CD4-positive, alpha-beta T cell treated with Interleukin-4 for 1 hour (primary cell): Measurements from ENCODE around the gene PRR14.
"Not testable (repeated sequence)": the region's sequence is repeated elsewhere in the genome, so short reads cannot be mapped to it uniquely, and the experiment has no call there.

ENCODE experiments used
- DNase-seq, 2 donors: peaks; one replicate each; pipeline ENCODE4 v3.0.0-alpha.2; 2020 to 2022

PRR14 gene

DNA sequence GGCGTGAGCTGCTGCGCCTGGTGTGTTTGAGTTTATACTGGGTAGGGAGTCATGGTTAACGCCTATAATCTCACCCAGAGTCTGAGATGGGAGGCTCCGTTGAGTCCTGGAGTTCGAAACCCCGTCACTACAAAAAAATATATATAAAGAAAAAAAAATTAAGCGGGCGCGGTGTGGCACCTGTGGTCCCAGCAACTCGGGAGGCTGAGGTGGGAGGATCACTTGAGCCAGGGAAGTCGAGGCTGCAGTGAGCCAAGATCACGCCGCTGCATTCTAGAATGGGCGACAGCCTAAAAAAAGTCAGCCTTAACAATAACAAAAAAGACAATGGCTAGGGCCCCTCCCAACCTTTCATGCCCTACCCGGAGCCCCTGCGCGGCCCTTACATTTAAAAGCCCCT, 17.2 kb upstream of the PRR14 start:
- DNase-seq, result no peak

GRCh38 chr16:30636599-30636998, 14.2 kb upstream of the PRR14 start:
- DNase-seq, result no peak

- not testable (repeated sequence) for DNase-seq
Observed at GRCh38 chr16:30637139-30637538, 13.6 kb upstream of the PRR14 start.

DNA sequence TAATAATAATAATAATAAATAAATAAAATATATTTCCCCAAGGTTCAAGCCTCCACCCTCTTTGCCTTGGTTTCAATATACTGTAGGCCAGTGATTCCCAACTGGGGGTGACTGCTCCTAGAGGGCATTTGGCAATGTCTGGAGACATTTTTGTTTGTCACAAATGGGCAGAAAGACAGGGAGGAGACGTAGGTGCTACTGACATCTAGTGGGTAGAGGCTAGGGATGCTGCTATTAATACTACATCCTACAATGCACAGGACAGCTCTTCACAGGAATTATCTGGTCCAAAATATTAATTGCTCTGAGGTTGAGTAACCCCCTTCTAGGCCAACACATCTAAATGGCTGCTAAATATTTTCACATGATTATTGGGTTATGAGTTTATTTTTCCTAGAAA, 12.8 kb upstream of the PRR14 start:
- peak; percentile 39 to 62 for DNase-seq

GRCh38 chr16:30641378-30641982, 9.3 kb upstream of the PRR14 start:
- DNase-seq, result no peak

DNA sequence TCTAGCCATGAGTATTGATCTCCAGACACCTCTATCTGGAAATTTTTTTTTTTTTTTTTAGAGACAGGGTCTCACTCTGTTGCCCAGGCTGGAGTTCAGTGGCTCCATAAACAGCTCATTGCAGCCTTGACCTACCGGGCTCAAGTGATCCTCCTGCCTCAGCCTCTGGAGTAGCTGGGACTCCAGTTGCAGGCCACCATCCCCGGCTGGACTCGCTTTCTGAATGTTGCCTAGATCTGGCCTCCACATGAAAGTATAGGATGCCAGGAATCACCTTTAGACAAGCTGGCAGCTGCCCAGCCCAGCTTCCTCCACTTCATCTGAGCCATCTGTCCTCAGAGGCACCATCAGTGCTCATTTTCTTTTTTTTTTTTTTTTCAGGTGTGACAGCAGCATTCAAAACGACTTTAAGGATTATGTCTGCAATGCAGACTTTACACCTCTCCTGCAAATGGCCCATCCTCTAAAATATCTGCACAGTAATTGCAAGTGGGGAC, 6.4 kb upstream of the PRR14 start:
- no peak for DNase-seq

DNA sequence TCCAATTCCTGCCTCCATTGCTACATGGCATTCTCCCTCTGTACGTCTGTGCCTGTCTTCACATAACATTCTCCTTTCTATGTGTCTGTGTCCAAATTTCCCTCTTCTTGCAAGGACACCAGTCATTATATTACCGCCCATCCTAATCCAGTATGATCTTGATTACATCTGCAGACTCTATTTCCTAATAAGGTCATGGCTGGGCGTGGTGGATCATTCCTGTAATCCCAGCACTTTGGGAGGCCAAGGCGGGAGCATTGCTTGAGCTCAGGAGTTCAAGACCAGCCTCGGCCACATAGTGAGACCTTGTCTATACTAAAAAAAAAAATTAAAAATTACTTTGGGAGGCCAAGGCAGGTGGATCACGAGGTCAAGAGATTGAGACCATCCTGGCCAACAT, 5.0 kb upstream of the PRR14 start:
- no peak for DNase-seq

DNA sequence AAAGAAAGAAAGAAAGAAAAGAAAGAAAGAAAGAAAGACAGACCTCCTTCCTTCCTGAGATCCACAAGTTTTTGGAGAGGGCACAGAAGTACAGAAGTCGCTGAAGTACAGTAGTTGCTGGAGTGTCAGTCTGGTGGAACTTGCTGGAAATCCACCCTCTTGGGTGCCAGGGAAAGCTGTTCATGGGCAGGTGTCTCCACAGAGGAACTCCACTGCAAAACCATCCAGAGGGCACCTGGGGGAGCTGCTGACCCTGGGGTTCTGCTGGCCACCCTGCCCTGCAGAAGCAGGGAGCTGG, 3.5 kb upstream of the PRR14 start:
- no peak for DNase-seq

DNA sequence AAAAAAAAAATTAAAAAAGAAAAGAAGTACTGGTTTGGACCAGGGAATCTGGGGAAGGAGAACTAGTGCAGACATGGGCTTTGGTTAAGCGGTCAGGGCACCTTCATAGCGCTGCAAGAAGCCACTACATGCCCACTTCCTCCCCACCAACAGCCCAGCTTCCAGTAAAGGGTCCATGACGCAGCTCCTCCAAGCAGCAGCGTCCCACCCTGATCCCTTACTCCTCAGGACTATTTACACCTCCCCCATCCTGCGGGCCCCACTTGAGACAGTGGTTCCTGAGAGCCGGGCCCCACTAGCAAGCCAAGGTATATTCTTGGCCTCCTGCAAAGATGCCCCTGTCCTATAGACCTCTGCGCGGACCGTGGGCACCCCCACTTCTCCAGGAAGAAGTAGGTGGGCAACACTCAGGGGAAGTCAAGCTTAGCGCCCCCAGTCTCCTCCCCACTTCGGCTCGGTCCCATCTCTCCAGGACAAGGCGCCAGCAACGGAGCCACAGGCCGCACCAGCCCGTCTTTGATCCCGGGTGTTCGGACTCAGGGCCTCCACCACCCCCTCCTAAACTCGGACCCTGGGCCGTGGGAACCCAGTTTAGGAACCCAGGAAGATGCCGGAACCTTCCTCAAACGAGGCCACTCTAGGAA, 913 bp upstream of the PRR14 start:
- DNase-seq, result peak; percentile 46 to 54

DNA sequence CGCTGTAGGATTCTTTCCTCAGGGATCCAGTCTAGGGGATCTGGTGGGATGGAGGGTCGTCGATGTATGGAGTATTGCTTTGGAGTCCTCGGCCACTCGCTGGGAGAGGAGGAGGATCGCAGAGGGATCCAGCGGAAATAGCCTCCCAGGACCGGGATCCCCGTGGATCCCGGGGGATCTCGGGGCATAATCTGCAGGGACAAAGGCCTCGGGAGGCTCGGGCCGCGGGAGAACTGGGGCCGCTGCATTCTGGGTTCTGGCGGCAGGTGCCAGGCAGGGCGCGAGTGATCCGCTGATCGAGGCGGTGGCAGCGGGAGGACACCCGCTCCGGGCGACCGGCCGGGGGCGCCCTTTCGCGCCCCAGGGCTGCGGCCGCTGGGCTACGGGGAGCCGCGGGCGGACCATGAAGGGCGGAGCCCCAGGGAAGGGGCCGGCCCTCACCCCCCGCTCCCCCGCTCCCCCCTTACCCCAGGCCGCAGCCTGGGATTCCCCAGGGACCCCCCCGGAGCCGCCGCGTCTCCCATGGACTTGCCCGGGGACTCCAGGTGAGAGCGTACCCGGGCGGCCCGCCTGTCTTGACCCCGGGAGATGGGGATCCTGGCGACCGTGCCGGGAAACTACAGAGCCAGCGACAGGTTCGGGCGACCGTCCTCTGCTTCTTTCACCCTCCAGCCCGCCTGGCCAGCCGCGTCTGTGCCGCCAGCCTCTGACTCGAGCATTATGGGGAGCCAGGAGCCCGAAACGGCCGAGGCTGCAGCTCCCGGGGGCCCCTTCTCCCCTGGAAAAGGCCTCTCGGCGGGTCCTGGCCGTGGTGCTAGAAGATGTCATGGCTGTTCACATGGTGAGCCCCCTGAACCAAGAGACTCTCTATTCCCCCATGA, 604 bp downstream of the PRR14 start:
- peak; percentile 83 to 86 for DNase-seq

GRCh38 chr16:30652005-30652296, 1.2 kb downstream of the PRR14 start:
- DNase-seq, result no peak

- no peak for DNase-seq
Observed at GRCh38 chr16:30652718-30653117, 2.0 kb downstream of the PRR14 start.

DNA sequence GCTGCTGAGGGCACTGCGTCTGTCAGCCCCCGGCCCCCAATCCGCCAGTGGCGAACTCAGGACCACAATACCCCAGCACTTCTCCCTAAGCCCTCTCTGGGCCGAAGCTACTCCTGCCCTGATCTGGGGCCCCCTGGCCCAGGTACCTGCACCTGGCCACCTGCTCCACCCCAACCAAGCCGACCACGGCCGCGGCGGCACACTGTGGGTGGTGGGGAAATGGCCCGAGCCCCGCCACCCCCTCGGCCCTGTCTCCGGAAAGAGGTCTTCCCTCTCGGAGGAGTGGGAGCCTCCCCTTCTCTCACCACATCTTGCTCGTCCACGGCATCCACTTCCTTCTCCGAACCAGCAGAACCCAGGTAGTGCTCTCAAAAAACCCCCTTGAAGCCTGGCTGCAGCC, 4.1 kb downstream of the PRR14 start:
- no peak for DNase-seq

- no peak for DNase-seq
Observed at GRCh38 chr16:30655815-30656347, 5.1 kb downstream of the PRR14 start.

DNA sequence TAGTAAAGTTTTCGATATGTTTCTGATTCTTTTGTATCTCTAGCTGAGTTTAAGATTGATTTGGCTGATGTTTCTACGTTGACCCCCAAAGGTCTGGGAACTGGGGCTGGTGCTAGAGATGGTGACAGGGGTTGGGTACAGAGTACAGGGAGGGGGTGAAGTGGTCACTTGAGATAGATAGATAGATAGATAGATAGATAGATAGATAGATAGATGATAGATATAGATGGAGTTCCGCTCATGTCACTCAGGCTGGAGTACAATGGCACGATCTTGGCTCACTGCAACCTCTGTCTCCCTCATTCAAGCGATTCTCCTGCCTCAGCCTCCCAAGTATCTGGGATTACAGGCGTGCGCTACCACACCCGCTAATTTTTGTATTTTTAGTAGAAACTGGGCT, 5.6 kb downstream of the PRR14 start:
- DNase-seq, result no peak

- no peak for DNase-seq
Observed at GRCh38 chr16:30656974-30657865, 6.5 kb downstream of the PRR14 start.

GRCh38 chr16:30657866-30658730, 7.3 kb downstream of the PRR14 start, which contains the start of gene FBRS:
FBRS (plus strand) TSS chr16:30658431; CDS start chr16:30659519, 1,088 bp downstream.
- peak; percentile 100 for DNase-seq

GRCh38 chr16:30658731-30659506, 8.2 kb downstream of the PRR14 start:
- peak; percentile 97 for DNase-seq

GRCh38 chr16:30659507-30660423, 9.0 kb downstream of the PRR14 start:
- peak; percentile 76 to 78 for DNase-seq
